ENCODE measurements around the gene USP25. TPM values are rescaled to one million over a fixed set of nuclear protein-coding genes. Genes with fewer than 3 reads are reported as not detected.

The USP25 gene
- total RNA-seq, 1 experiment from 2014 or later: 42.0 TPM

- H3K27me3 Mint-ChIP-seq (ENCODE audit: low read depth): no peaks in the 10 kb centered on the region
- CTCF ChIA-PET: no interaction called here
- no peak for TF ChIP-seq CREM (CRISPR knock-in tag; IDR thresholded peaks at IDR 0.05)
- no peak for TF ChIP-seq JUN (CRISPR knock-in tag; IDR thresholded peaks at IDR 0.05)
- no peak for TF ChIP-seq STAT6 (CRISPR knock-in tag; conservative IDR thresholded peaks at IDR 0.05; ENCODE audit: low read depth)
- TF ChIP-seq JAZF1 (CRISPR knock-in tag; IDR thresholded peaks at IDR 0.05): no peak
- no peak for TF ChIP-seq E2F1 (CRISPR knock-in tag; IDR thresholded peaks at IDR 0.05)
- TF ChIP-seq ZNF425 (CRISPR knock-in tag; conservative IDR thresholded peaks at IDR 0.05): no peak
- no peak for TF ChIP-seq ATF1 (CRISPR knock-in tag; IDR thresholded peaks at IDR 0.05)
- TF ChIP-seq ZNF263 (CRISPR knock-in tag; IDR thresholded peaks at IDR 0.05; ENCODE audit: low read depth): no peak
- TF ChIP-seq SMAD3 (CRISPR knock-in tag; IDR thresholded peaks at IDR 0.05; ENCODE audit: borderline replicate concordance): no peak
- TF ChIP-seq KAT7 (CRISPR knock-in tag; IDR thresholded peaks at IDR 0.05; ENCODE audit: borderline replicate concordance): no peak
- TF ChIP-seq NR2C2 (CRISPR knock-in tag; IDR thresholded peaks at IDR 0.05): no peak
- TF ChIP-seq OVOL2 (CRISPR knock-in tag; IDR thresholded peaks at IDR 0.05; ENCODE audit: borderline replicate concordance): no peak
- TF ChIP-seq ESRRA (CRISPR knock-in tag; IDR thresholded peaks at IDR 0.05; ENCODE audit: borderline replicate concordance): no peak
- no peak for TF ChIP-seq HMGA2 (CRISPR knock-in tag; IDR thresholded peaks at IDR 0.05)
- no peak for TF ChIP-seq ZNF512 (CRISPR knock-in tag; IDR thresholded peaks at IDR 0.05; ENCODE audit: borderline replicate concordance)
These were observed 109.2 kb downstream of the USP25 start for GRCh38 chr21:15839026-15839425.

GRCh38 chr21:15839601-15840000 is 109.8 kb downstream of the USP25 start:
- ATAC-seq (no peak), DNase-seq (ENCODE audit: low spot score) (no peak)
- Mint-ChIP-seq H3K27ac (no peak overlapping the region), H3K4me1 (no peaks in the 10 kb centered on the region), H3K27me3 (ENCODE audit: low read depth) (no peaks in the 10 kb centered on the region), H3K36me3 (0 out of 2 replicates have a peak, but pooled peaks cover under 1% of the 10 kb centered on the region), H3K4me3 (no peak overlapping the region), H3K9me3 (no peaks in the 10 kb centered on the region)
- ChIA-PET POLR2A (no interaction called here), CTCF (no interaction called here)
- TF ChIP-seq HMGXB4 (CRISPR knock-in tag; IDR thresholded peaks at IDR 0.05) (no peak), OVOL2 (CRISPR knock-in tag; IDR thresholded peaks at IDR 0.05; ENCODE audit: borderline replicate concordance) (no peak), JAZF1 (CRISPR knock-in tag; IDR thresholded peaks at IDR 0.05) (no peak), CREM (CRISPR knock-in tag; IDR thresholded peaks at IDR 0.05) (no peak), GRHL2 (CRISPR knock-in tag; IDR thresholded peaks at IDR 0.05; ENCODE audit: insufficient replicate concordance, severe bottlenecking) (no peak), ZMAT4 (CRISPR knock-in tag; IDR thresholded peaks at IDR 0.05) (no peak), TCF7 (CRISPR knock-in tag; IDR thresholded peaks at IDR 0.05; ENCODE audit: low read depth) (no peak), FOXJ3 (CRISPR knock-in tag; IDR thresholded peaks at IDR 0.05; ENCODE audit: borderline replicate concordance) (no peak), ZBTB21 (CRISPR knock-in tag; IDR thresholded peaks at IDR 0.05; ENCODE audit: borderline replicate concordance) (no peak), FOXK1 (CRISPR knock-in tag; IDR thresholded peaks at IDR 0.05) (no peak), NFATC4 (CRISPR knock-in tag; IDR thresholded peaks at IDR 0.05) (no peak), ETV6 (CRISPR knock-in tag; IDR thresholded peaks at IDR 0.05) (no peak), NFE2L1 (CRISPR knock-in tag; IDR thresholded peaks at IDR 0.05) (no peak), IRF1 (CRISPR knock-in tag; IDR thresholded peaks at IDR 0.05) (no peak)

More at GRCh38 chr21:15839026-15839425, 109.2 kb downstream of the USP25 start:
- no peak overlapping the region for H3K4me3 Mint-ChIP-seq
- no peak overlapping the region for H3K27ac Mint-ChIP-seq
- peaks cover 4% of the 10 kb centered on the region for H3K36me3 Mint-ChIP-seq
- H3K4me1 Mint-ChIP-seq: no peaks in the 10 kb centered on the region
- ATAC-seq (no peak), DNase-seq (ENCODE audit: low spot score) (no peak)
- no peaks in the 10 kb centered on the region for H3K9me3 Mint-ChIP-seq
- POLR2A ChIA-PET: no interaction called here
